Gastroesophageal sphincter (tissue), 4 donors: ENCODE results near the gene GPR137C. TPM values are rescaled to one million over a fixed set of nuclear protein-coding genes. Genes with fewer than 3 reads are reported as not detected.

ENCODE experiments used
- ATAC-seq: fragments of 150-250 bp; one replicate; pipeline ENCODE4 v1.9.1; 2016; ENCODE audit warnings: mild to moderate bottlenecking, moderate library complexity
- H3K27ac ChIP-seq, 4 donors: fragments of 200-600 bp; sonication (generic) in 3 of 4; 1 replicate in 3 of 4; 2 replicates in 1 of 4; pipeline ENCODE4 v1.5.1; 2016 to 2019
- H3K27me3 ChIP-seq: fragments of 200-600 bp; sonication (generic); one replicate; pipeline ENCODE4 v1.5.1; 2019
- H3K36me3 ChIP-seq, 2 donors: fragments of 200-600 bp; sonication (generic); one replicate each; pipeline ENCODE4 v1.5.1; 2019; ENCODE audit warnings: control low read depth in 1 of 2
- H3K4me1 ChIP-seq, 3 donors: fragments of 200-600 bp; sonication (generic); 1 replicate in 2 of 3; 2 replicates in 1 of 3; pipeline ENCODE4 v1.5.1; 2016 to 2019; ENCODE audit warnings: control low read depth in 2 of 3
- H3K4me3 ChIP-seq, 2 donors: fragments of 200-600 bp; sonication (generic); one replicate each; pipeline ENCODE4 v1.5.1; 2019; ENCODE audit warnings: mild to moderate bottlenecking in 1 of 2, moderate library complexity in 1 of 2
- H3K9me3 ChIP-seq, 3 donors: fragments of 200-600 bp; sonication (generic); one replicate each; pipeline ENCODE4 v1.5.1; 2017 to 2019; ENCODE audit warnings: control low read depth in 2 of 3
- CTCF ChIP-seq, 4 experiments: fragments of 200-600 bp in 2 of 4; fragments of 450-650 bp in 2 of 4; sonication (generic) in 1 of 4; IDR thresholded peaks; one replicate each; pipeline ENCODE4 v1.5.1; 2017 to 2019; ENCODE audit warnings: antibody characterized with exemption in 4 of 4, mild to moderate bottlenecking in 2 of 4, moderate library complexity in 2 of 4
- EP300 ChIP-seq: sonication (generic); formaldehyde crosslinking; IDR thresholded peaks from one replicate; pipeline ENCODE4 v1.6.1; 2017; ENCODE audit warnings: antibody characterized with exemption, mild to moderate bottlenecking
- POLR2A ChIP-seq, 2 donors: fragments of 450-650 bp; IDR thresholded peaks; one replicate each; pipeline ENCODE4 v1.6.1; 2017; ENCODE audit warnings: antibody characterized with exemption in 2 of 2, mild to moderate bottlenecking in 2 of 2, moderate library complexity in 1 of 2
- POLR2AphosphoS5 ChIP-seq: sonication (generic); formaldehyde crosslinking; IDR thresholded peaks from one replicate; pipeline ENCODE4 v1.6.1; 2017; ENCODE audit warnings: antibody characterized with exemption
- WGBS, 2 donors: methylation state at CpG; one replicate each; pipeline ENCODE4 v1.1.5; 2018; ENCODE audit warnings: low coverage in 1 of 2; 5-methylcytosine and 5-hydroxymethylcytosine counted together
- total RNA-seq, 4 donors: library from RNA; depleted of rRNA; stranded (reverse); fragments of >200 nt; gene quantifications; one replicate each; pipeline ENCODE4 v1.1.0, GENCODE V29; 2016

The GPR137C gene
- total RNA-seq, 4 donors from 2014 or later, result 0.12 to 0.54 (median 0.19) TPM

GRCh38 chr14:52599974-52600373 lies 47.3 kb downstream of the GPR137C start:
- Histone ChIP-seq H3K27ac (no peak overlapping the region), H3K36me3 (no peaks in the 10 kb centered on the region), H3K27me3 (no peaks in the 10 kb centered on the region), H3K9me3 (peaks cover 0 to 17% (median 0%) of the 10 kb centered on the region in 3 donors), H3K4me3 (no peak overlapping the region), H3K4me1 (no peaks in the 10 kb centered on the region)
- no peak for ATAC-seq
- TF ChIP-seq CTCF (IDR thresholded peaks at IDR 0.05) (no peak), POLR2AphosphoS5 (no peak), POLR2A (IDR thresholded peaks at IDR 0.05) (no peak), EP300 (no peak)
- WGBS, 2 donors, result 83 to 96% methylated on average over 3 of the region's 3 CpGs

GRCh38 chr14:52602131-52602530 lies 49.5 kb downstream of the GPR137C start:
- Histone ChIP-seq H3K4me1 (no peaks in the 10 kb centered on the region), H3K9me3 (peaks cover 0 to 17% (median 0%) of the 10 kb centered on the region in 3 donors), H3K36me3 (no peaks in the 10 kb centered on the region), H3K4me3 (no peak overlapping the region), H3K27me3 (no peaks in the 10 kb centered on the region), H3K27ac (no peak overlapping the region)
- WGBS, 2 donors, result 80 to 100% methylated on average over 1 of the region's 1 CpG
- TF ChIP-seq POLR2A (IDR thresholded peaks at IDR 0.05) (no peak), CTCF (IDR thresholded peaks at IDR 0.05) (no peak)
- no peak for ATAC-seq

GRCh38 chr14:52607061-52607460 lies 54.4 kb downstream of the GPR137C start:
- no peak overlapping the region for H3K4me3 ChIP-seq
- no peak overlapping the region for H3K27ac ChIP-seq
- no peaks in the 10 kb centered on the region for H3K36me3 ChIP-seq
- ATAC-seq, result no peak
- 14 to 80% methylated on average over 1 of the region's 1 CpG for WGBS, 2 donors
- TF ChIP-seq POLR2A (IDR thresholded peaks at IDR 0.05) (no peak), POLR2AphosphoS5 (no peak), EP300 (no peak), CTCF (IDR thresholded peaks at IDR 0.05) (no peak)
- peaks cover 0 to 17% (median 0%) of the 10 kb centered on the region in 3 donors for H3K9me3 ChIP-seq
- no peaks in the 10 kb centered on the region for H3K4me1 ChIP-seq
- no peaks in the 10 kb centered on the region for H3K27me3 ChIP-seq

- Histone ChIP-seq H3K4me3 (no peak overlapping the region), H3K27me3 (no peaks in the 10 kb centered on the region), H3K9me3 (peaks cover 0 to 4% (median 0%) of the 10 kb centered on the region in 3 donors), H3K27ac (no peak overlapping the region), H3K4me1 (no peaks in the 10 kb centered on the region), H3K36me3 (no peaks in the 10 kb centered on the region)
- 81 to 95% methylated on average over 2 of the region's 5 CpGs for WGBS, 2 donors
- no peak for TF ChIP-seq POLR2AphosphoS5
- TF ChIP-seq POLR2A (IDR thresholded peaks at IDR 0.05), result no peak
- no peak for ATAC-seq
These were observed 56.9 kb downstream of the GPR137C start for GRCh38 chr14:52609445-52610044.

- no peak overlapping the region for H3K4me3 ChIP-seq
- no peak for ATAC-seq
- no peak for TF ChIP-seq POLR2AphosphoS5
- no peak for TF ChIP-seq CTCF (IDR thresholded peaks at IDR 0.05)
- no peak for TF ChIP-seq EP300
- no peak for TF ChIP-seq POLR2A (IDR thresholded peaks at IDR 0.05)
- WGBS, 2 donors, result 81 to 93% methylated on average over 2 of the region's 2 CpGs
- H3K36me3 ChIP-seq, result no peaks in the 10 kb centered on the region
- H3K27ac ChIP-seq, result no peak overlapping the region
- H3K27me3 ChIP-seq, result no peaks in the 10 kb centered on the region
- H3K9me3 ChIP-seq, result no peaks in the 10 kb centered on the region
- H3K4me1 ChIP-seq, result no peaks in the 10 kb centered on the region
These were observed 57.6 kb downstream of the GPR137C start for GRCh38 chr14:52610187-52610586.
